Right lobe of liver (tissue), 4 donors: Measurements from ENCODE around the gene SLC9A8.

Source experiments
- POLR2A ChIP-seq: fragments of 450-650 bp; IDR thresholded peaks from one replicate; pipeline ENCODE4 v1.6.1; 2017; ENCODE audit warnings: antibody characterized with exemption, mild to moderate bottlenecking
- TF ChIP-seq, protein P1 (sequence below), 4 donors: fragments of 200-600 bp in 3 of 4; fragments of 450-650 bp in 1 of 4; IDR thresholded peaks; one replicate each; pipeline versions ENCODE4 v1.5.1 to v1.8.0; 2016 to 2022; ENCODE audit warnings: antibody characterized with exemption in 4 of 4, mild to moderate bottlenecking in 2 of 4
- donor health status: DM: no; HTN: no; CAD: no.
- donor health status: DM: no; HTN: no; CAD: no.
- donor health status: DM: no; HTN: yes; CAD: no.

DNA sequence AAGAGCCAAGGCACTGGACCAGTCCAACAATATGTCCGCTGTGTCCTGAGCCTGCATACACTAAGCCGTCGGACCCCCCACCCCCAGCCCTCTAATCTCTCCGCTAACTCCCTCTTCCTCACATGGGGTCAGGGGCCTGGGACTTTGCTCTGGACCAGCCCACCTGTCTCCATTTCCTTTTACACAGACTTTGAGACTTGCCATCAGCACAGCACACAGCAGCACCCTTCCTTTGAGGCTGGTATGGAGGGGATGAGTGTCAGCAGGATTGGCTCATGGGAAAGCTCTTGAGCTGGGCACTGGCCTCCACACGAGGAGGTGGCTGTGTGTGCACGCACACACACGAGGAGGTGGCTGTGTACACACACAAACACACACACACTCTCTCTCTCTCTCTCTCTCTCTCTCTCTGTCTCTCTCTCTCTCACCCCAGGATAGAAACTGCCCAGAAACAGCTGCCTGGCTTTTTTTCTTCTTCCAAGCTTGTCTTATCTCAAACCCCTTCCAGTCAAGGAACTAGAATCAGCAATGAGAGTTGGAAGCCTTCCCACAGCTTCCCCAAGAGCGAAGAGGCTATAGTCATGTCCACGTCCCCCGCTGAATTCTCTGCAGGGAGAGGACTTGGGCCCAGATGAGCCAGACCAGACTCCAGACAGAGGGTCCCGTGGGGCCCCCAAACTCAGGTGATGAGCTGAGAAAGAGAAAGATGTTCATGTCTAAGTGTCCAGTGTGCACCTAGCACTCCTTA lies 18.6 kb downstream of the SLC9A8 start:
- TF ChIP-seq, protein P1, sequence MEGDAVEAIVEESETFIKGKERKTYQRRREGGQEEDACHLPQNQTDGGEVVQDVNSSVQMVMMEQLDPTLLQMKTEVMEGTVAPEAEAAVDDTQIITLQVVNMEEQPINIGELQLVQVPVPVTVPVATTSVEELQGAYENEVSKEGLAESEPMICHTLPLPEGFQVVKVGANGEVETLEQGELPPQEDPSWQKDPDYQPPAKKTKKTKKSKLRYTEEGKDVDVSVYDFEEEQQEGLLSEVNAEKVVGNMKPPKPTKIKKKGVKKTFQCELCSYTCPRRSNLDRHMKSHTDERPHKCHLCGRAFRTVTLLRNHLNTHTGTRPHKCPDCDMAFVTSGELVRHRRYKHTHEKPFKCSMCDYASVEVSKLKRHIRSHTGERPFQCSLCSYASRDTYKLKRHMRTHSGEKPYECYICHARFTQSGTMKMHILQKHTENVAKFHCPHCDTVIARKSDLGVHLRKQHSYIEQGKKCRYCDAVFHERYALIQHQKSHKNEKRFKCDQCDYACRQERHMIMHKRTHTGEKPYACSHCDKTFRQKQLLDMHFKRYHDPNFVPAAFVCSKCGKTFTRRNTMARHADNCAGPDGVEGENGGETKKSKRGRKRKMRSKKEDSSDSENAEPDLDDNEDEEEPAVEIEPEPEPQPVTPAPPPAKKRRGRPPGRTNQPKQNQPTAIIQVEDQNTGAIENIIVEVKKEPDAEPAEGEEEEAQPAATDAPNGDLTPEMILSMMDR (IDR thresholded peaks at IDR 0.05) = no peak
- no peak for TF ChIP-seq POLR2A
